ENCODE data around the gene SRPRB.

Gene SRPRB

DNA sequence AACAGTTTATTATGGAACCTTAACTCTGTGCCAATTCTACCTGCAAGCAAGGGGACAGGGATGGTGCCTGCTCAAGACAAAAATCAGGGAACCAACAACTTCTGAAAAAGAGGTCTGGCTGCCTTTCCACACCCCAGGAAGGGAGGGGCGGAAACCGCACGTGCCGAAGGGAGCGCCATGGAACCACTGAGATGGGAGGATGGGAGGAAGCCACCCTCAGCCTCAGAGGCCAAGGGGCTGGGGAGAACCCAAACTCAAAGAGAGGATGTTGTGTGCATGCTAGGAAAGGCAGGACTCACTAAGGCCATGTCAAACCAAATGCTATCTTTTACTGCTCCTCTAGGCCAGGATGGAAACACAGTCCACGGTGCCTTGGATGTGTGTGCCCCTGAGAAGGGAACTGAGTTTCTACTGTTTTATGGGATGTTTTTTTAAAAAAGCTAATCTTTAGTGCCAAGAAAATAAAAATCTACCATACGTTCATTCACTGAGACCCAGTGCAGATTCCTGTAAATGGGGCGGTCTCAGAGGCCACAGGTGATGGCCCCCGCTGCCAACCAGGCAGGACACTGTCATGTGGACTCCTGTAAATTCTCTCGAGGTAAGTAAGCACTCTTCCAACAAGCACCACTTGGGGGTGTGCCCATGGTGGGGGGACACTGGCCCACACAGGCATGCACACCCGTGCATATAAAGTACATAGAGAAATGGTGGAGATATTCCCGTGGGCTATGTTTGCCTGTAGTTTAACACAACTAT, 20.5 kb downstream of the SRPRB start:
- in situ Hi-C loops (cut with MboI; ENCODE audit: low sequenced_read_pairs): loop anchor here (10.0 kb wide), 1 partner anchor 89 kb away; no protein-coding TSS in a partner anchor

DNA sequence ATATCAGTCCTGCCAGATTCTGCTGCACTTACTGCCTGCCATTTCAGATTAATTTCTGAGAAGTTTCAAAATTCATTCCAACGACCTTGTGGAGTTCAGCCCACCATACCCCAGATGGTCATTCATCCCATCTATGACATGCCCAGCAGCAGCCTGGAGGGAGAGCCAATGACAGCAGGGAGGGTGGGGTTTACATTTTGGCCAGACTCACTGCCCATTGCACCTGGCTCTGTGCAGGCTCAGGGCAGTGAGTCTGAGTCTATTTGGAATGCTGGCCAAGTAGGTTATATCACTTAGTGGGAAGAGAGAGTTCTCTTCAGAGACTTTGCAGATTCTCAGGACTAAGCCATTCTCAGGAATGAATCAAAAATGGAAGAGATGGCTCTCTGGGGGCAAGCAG, 21.5 kb downstream of the SRPRB start:
- in situ Hi-C loops (cut with MboI; ENCODE audit: low sequenced_read_pairs): loop anchor here (10.0 kb wide), 1 partner anchor 88 kb away; no protein-coding TSS in a partner anchor

DNA sequence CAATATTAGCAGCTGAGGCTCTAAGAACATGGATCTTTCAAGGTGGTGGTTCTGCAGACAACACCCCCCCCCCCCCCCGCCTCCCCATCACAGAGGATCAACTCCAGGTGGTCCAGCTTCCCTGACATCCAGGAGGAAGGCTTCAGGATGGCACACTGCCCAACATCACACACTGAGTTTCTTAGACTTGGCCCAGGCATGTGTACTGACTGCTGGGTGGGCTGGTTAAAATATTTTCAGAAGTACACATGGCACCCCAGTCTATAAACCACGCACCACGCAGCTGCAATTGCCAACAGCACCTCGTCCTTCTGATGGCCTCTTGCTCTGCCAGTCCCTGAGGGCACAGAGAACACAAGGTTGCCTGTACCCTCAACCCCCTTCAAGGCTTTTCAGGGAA, 22.1 kb downstream of the SRPRB start:
- in situ Hi-C loops (cut with MboI; ENCODE audit: low sequenced_read_pairs): loop anchor here (10.0 kb wide), 1 partner anchor 87 kb away; no protein-coding TSS in a partner anchor

DNA sequence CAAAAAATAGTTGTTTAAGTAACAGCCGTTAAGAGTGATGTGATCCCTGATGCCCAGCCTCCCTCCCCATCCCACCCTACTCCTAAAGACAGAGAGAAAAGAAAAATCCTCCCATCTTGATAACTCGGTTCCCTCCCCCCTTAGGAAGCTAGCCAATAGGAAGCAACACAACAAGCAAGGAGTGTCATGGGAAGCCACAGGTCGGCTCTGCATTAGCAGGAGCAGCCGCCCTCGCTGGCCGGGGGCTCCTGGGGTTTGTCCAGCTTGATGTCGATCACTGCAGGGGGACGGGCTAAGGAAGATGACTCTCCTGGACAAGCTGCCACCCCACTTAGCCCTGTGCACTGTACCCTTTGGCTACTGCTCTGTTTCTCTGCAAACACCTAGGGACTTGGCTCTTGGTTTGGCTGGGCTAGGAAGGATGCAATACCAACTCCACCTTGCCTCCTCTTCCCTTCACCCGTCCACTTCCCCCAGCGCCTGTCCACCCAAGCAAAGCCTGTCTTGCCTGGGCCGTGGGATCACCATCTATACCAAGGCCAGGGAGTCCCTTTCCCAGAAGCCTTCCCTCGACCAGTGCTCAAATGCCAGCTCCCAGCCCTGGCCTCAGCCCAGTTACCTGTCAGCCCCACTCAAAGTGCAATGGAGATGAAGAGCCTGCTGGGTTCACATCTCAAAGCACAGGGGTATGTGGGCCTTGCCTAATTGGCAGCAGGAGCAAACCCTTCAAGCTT, 23.1 kb downstream of the SRPRB start:
- in situ Hi-C loops (cut with MboI; ENCODE audit: low sequenced_read_pairs): loop anchor here (10.0 kb wide), 1 partner anchor 86 kb away; no protein-coding TSS in a partner anchor

DNA sequence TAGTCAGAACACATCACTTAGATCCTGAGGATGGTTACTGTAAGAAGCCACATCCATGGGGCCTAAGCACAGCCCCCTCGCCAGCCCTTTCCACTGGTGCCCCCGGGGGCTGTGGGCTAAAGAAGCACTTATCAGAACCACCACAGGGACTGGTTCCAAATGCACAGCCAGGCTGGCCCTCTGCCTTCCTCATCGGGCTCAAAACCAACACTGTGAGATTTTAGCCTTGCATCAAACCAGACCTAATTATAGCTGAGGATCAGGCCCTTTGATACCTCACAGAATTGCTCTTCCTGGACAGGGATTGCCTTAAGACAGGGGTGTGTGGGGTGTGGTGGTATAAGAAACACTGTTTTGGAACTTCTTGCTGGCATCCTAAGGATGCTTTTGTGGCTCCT, 23.7 kb downstream of the SRPRB start:
- in situ Hi-C loops (cut with MboI; ENCODE audit: low sequenced_read_pairs): loop anchor here (10.0 kb wide), 1 partner anchor 85 kb away; no protein-coding TSS in a partner anchor

DNA sequence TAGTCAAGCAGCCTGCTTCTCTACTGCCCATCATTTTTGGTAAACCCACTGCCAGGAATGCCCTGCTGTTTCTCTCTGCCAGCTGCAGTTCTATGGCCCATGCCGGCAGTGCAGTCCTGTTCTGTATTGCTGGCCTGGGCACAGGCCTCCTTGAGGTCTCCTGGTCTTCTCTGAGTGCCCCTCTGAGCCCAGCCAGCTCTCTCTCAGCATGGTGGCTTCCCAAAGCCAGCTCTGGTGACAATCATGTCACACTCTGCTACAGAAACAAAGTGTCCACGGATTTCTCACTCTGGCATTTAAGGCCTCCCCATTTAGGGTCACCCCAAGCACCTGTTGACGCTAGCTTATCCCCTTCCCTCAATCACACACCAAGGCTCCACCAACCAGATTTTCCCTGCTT, 24.5 kb downstream of the SRPRB start:
- in situ Hi-C loops (cut with MboI; ENCODE audit: low sequenced_read_pairs): no loop called here

DNA sequence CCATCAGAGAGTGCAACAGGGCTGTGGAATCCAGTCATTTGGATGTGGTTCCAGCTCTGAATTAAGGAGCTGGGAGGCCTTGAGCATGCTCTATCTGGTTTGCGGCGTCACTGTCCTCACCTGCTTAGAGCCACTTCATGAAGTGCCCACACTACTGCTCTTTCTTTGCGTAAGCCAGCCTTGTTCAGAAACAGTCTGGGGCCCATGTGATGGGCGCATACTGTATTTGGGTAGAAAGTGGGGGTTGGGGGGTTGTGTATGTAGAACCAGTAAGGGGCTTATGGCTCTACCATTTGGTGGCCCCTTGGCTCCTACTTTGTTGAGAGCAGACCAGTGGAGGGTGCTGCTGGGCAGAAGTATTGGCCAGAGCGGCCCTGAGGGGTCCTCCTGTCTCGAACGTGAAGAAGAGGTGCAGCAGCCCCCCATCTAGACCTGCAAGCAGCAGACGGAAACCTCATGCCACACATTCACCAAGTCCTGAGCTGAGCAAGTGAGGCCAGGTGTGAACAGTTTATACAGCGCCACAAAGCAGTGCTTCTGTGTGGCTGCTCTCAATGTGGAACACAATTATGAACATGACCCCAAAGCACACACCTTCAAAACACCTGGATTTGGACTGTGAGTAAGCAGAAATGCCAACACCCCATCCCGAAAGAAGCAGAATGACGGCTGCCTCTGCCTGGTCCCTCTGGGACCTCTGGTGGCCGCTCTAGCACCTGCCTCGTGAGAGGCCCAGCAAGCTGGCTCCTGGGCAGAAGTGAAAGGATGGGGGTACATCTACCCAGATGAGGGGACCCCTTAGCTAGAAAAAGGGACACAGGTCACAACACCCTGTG, 26.6 kb downstream of the SRPRB start:
- in situ Hi-C loops (cut with MboI; ENCODE audit: low sequenced_read_pairs): no loop called here

DNA sequence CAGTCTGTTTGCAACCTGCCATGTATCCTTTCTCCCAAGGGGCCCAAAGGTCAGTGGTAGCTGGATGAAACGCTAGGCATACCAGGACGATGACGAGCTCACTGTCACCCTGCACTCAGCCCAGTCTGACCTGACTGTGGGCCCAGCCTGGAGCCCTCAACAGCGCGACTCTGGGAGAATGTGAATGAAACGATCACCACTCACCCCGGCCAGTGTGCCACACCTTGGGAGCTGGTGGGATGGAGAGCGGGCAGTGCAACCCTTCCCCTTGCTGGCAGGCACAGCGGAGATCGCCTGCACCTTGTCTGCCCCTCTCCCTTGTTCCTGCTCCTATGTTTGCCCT, 27.2 kb downstream of the SRPRB start:
- in situ Hi-C loops (cut with MboI; ENCODE audit: low sequenced_read_pairs): no loop called here

DNA sequence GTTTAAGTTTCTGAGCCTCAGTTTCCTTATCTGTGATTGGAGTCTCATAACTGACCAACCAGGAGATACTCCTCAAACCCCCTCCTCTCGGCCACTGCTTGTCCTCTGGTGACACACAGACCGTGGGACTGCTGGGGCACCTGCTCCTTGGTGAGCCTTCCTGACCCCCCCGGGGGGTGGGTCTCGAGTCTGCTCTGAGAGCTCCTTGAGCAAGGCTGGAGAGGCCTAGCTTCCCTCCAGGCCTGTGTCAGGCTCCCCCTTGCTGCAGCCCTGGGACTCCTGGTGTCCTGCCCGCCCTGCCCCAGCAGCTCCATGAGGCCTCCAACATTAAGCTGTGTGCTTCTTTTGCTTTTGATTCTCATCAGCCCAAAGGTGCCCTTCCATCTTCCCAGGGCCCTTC, 27.7 kb downstream of the SRPRB start:
- in situ Hi-C loops (cut with MboI; ENCODE audit: low sequenced_read_pairs): no loop called here

DNA sequence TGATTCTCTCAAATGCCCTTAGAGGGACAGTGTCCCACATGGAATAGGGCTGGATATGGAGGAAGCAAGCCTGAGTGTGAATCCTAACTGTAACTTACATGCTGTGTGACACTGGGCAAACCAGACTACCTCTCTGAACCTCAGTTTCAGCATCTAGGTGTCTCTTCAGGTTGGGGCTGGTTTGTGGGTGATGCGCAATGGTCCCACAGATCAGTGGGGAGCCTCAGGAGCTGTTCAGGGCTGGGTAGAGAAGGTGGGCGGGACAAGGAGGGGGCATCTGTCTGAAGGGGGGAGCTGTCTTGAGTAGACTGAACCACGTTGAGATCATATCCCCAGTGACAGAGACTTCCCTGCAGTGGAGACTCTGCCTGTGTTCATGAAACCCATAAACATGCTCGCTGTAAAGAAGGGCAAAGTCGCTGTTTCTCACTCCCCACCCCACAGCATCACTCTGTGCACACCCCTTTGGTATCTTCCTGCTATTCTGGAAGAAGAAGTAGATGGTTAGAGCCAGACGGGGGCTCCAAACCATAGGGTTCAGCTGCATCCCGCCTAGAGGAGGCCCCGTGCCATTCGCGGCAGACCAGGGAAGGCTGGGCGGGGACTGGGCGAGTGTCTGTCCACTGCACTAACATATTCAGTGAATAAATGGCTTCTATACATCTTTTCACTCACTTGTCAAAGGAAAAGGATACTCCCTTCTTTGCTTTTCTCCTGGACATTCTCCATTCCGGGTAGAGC, 28.4 kb downstream of the SRPRB start:
- in situ Hi-C loops (cut with MboI; ENCODE audit: low sequenced_read_pairs): no loop called here

DNA sequence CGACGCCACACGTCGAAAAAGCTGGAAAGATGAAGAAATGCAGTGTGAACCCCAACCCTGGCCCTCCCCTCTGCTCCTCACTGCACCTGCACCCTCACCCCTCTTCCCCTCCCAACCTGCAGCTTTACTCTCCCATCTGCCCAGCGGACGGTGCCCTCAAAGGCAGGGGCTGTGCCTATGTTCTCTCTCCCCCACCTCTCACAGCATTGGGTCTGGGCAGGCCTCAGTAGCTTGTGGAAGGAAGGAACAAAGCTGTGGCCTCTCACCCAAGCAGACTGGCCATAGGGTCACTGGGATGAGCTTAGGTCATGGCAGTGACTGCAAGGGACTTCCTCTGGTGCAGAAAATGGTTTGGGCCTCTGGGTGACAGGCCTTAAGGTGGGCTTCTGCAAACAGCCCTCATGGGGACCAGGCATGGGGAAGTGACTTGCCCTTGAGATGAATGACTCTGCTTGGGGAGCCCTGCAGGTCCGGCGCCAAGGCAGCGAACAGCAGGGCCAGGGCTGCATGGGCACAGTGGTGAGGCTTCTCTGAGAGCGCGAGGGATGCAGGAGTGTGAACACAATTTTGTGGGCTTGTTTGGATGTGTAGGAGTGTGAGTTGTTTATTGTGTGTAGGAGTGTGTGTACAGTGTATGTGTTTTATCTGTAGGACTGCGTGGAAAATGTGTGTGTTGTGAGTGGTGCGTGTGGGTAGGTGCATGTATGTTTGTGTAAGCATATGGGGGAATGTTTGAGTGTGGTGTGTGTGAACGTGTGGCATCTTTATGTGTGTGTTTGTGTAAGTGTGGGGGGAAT, 29.2 kb downstream of the SRPRB start:
- in situ Hi-C loops (cut with MboI; ENCODE audit: low sequenced_read_pairs): no loop called here

DNA sequence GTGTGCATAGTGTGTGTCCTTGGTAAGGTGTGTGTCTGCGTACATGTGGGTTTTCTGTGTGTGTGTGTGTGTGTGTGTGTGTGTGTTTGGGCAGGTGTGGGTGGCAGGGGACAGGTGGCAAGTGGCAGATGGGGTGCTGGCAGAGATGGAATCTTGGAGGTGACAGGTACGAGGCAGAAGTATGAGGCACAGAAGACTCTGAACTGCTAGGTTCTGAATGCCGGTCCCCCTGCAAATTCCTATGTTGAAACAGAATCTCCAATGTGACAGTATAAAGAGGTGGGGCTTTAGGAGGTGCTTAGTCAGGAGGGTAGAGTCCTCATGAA, 29.8 kb downstream of the SRPRB start:
- in situ Hi-C loops (cut with MboI; ENCODE audit: low sequenced_read_pairs): no loop called here

DNA sequence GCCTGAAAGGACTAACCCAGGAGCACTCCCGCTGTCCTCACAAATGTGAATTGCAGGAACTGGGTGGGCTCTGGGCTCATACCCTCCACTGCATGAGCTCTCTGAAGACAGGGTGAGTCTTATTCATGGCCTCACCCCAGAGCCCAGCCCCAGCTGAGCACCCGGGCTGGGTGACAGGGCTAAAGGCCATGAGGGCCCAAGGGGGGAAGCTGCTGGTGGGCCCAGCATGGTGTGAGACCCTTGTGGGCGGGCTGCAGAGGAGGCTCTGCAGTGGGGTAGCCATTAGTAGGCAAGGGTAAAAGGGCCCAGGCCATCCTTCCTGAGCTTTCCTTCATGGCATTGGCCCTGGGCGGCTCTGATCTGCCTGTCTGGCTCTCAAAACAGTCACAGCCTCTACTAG, 30.3 kb downstream of the SRPRB start:
- in situ Hi-C loops (cut with MboI; ENCODE audit: low sequenced_read_pairs): no loop called here

DNA sequence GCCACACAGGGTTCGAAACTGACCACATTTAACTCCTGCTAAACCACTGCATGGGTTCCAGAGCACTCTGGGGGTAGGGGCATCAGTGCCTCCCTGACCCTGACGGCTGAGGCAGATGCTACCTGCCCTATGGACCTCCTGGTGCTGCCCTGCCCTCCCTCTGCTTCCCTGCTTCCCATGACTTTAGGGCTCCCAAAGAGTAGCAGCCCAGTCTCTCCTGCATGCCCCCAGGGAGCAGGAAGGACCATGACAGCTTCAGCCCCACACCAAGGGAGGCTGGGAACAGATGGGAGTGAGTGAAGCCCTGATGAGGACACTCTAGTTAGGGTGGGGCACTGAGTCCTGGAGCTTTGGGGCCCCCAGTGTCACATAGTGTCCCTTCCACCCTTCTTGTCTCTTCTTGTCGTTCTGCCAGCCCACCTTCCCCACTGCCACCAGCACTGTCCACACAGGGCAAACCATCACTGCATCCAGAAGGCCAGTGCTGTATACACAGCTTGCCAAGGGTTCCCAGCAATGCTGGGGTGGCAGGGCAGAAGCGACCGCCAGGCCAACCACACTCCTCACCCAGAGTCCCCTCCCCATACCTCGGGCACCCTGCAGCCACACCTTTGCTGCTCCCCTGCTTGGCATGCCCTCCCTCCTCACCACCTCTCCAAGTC, 31.0 kb downstream of the SRPRB start:
- in situ Hi-C loops (cut with MboI; ENCODE audit: low sequenced_read_pairs): no loop called here

DNA sequence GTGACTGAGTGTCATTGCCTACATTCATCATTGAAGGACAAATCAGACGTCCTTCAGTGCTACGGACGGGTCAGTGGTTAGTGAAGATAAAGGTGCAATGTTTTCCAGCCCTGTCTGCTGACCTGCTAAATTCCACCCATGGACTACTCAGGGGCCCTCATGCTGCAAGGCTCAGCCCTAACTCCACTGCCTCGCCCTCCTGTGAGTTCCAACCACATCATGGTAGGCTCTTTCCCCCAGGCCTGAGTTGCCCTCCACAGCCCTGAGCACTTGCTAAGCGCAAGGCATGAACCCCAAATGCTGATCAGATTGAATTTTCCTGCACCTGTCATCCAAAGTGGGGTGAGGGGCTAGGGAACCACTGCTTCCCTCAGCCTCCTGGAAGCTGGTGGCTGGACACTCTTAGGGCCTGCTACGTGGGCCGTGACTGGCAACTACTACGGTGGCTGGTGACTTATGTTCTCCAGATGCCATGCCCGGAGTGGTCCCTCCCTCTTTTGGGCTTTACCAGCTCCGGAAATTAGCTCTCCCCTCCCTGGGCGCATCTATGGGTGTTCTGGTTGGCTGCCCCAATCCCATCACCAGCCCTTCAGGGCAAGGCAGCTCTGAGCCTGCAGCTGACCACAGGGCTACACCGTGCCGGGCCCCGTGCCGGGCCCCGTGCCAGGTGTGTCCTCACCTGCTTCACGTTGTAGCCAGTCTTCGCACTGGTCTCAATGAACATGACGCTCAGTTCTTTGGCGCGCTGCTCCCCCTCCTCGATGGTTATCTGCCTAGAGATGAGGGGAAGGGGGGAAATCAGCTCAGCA, 32.1 kb downstream of the SRPRB start:
- in situ Hi-C loops (cut with MboI; ENCODE audit: low sequenced_read_pairs): no loop called here

DNA sequence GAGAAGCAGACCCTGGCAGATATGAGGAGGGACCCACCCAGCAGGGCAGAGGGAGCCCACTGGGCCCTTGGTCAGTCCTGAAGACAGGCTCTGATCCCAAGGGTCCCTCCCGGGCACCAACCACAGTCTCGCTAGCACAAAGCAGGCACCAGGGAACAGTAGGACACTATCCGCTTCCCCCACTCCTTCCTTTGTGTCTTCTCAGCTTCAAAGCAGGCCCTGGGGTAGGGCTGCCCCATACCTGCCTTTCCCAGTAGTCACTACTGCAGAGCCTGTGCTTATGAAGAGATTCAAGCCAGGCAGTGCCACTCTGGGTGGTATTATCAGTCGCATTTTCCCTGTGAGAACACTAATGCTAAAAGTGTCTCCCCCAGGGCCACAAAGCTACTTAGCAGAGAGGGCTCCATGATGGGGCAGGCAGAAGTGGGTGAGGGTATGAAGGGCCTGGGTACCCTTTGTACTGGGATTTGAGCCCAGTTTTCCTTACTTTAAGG, 32.7 kb downstream of the SRPRB start:
- in situ Hi-C loops (cut with MboI; ENCODE audit: low sequenced_read_pairs): no loop called here

DNA sequence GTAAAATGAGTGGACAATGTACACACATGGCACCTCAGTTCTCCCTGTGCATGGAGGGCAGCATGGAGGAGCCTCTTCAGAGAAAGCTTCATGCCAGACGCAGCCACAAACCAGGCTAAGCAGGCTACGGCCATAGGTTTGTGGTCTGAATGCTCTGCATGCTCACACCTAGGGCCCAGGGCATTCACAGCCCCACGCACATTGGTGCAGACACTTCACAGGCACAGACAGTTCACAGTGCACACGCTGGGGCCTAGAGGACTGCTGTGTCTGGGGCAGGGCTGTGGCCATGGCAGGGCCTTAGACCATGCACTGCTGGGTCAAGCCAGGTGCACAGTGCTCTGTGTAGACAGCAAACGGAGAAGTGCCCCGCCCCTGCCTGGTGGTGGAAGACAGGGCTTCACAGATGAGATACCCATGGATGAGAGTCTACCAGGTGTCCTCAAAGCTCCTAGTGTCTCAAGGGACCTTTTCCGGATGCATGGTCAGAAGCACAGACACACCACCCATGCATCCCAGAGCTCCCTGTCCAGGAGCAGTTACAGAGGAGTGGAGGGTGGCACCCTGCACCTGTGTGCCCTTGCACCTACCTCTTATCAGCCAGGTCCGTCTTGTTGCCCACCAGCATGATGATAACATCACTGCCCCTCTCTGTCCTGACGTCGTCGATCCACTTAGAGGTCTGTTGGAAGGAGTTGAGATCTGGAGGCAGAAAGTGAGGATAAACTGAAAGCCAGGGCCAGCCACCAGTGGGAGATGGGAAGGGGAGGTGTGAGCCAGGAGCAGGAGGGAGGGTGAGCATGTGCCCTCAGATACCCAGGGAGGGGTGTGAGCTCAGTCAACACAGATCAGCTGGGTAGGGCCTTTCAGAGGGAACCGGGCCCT, 33.5 kb downstream of the SRPRB start:
- in situ Hi-C loops (cut with MboI; ENCODE audit: low sequenced_read_pairs): no loop called here

Measured in HL-60/S4 (cell line).